EL (cell line): ENCODE data around the gene TGFBR3.

Experiments
- DNase-seq: peaks from one replicate; pipeline ENCODE4 v3.0.0-alpha.2; 2016

Gene TGFBR3

GRCh38 chr1:91729621-91730358 is 156.2 kb downstream of the TGFBR3 start:
- no peak for DNase-seq

GRCh38 chr1:91727763-91728162 is 158.2 kb downstream of the TGFBR3 start:
- no peak for DNase-seq

- DNase-seq, result peak; percentile 82
Measured at GRCh38 chr1:91725989-91726721, 159.8 kb downstream of the TGFBR3 start.

GRCh38 chr1:91725618-91725988 is 160.3 kb downstream of the TGFBR3 start:
- DNase-seq, result no peak

- DNase-seq, result no peak
Measured at GRCh38 chr1:91724644-91725043, 161.3 kb downstream of the TGFBR3 start.

GRCh38 chr1:91724231-91724630 is 161.7 kb downstream of the TGFBR3 start:
- DNase-seq, result no peak

GRCh38 chr1:91720044-91720443 is 165.9 kb downstream of the TGFBR3 start:
- no peak for DNase-seq

GRCh38 chr1:91718877-91719276 is 167.1 kb downstream of the TGFBR3 start:
- no peak for DNase-seq

GRCh38 chr1:91718368-91718767 is 167.6 kb downstream of the TGFBR3 start:
- no peak for DNase-seq

- DNase-seq, result no peak
Measured at GRCh38 chr1:91717839-91718238, 168.1 kb downstream of the TGFBR3 start.

- DNase-seq, result no peak
Measured at GRCh38 chr1:91716339-91716738, 169.6 kb downstream of the TGFBR3 start.

GRCh38 chr1:91715416-91716000 is 170.4 kb downstream of the TGFBR3 start:
- DNase-seq, result no peak

GRCh38 chr1:91714867-91715381 is 171.0 kb downstream of the TGFBR3 start:
- no peak for DNase-seq

GRCh38 chr1:91712981-91713841 is 172.7 kb downstream of the TGFBR3 start:
- peak; percentile 11 for DNase-seq

- no peak for DNase-seq
Measured at GRCh38 chr1:91712393-91712792, 173.6 kb downstream of the TGFBR3 start.

GRCh38 chr1:91711504-91712247 is 174.3 kb downstream of the TGFBR3 start:
- no peak for DNase-seq

GRCh38 chr1:91710261-91710660 is 175.7 kb downstream of the TGFBR3 start:
- no peak for DNase-seq

GRCh38 chr1:91708691-91709090 is 177.3 kb downstream of the TGFBR3 start:
- no peak for DNase-seq

- DNase-seq, result no peak
Measured at GRCh38 chr1:91707890-91708218, 178.1 kb downstream of the TGFBR3 start.

GRCh38 chr1:91707114-91707889 is 178.6 kb downstream of the TGFBR3 start:
- DNase-seq, result no peak
